IPS DF 4.7 (cell line): ENCODE data around the gene KNCN.

Source experiments
- DNase-seq: peaks from one replicate; pipeline ENCODE4 v3.0.0-alpha.2; 2013; ENCODE audit warnings: low spot score; ENCODE audit errors: extremely low read depth

KNCN gene

GRCh38 chr1:46506470-46507219, 44.8 kb downstream of the KNCN start:
- no peak for DNase-seq

GRCh38 chr1:46503421-46503820, 48.0 kb downstream of the KNCN start:
- DNase-seq, result no peak

- no peak for DNase-seq
These were observed 49.9 kb downstream of the KNCN start for GRCh38 chr1:46501528-46501927.

- DNase-seq, result no peak
These were observed 53.8 kb downstream of the KNCN start for GRCh38 chr1:46497665-46498064.

DNA sequence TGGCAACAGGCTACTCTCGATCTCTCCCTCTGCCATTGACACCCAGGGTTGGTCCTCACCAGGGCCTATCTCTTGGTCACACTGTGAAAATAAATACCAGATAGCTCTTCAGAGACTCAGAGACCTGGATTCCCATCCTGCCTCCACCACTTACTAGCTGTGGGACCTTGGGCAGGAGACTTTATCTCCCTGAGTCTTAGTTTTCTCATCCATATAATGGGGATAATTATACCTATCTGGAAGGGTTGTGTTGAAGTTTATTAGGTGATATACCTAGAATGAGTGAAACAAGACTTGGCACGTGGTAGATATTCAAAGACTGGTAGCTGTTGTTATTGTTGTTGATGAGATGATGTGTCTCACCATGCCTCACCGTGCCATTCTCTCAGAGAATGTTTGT, 54.4 kb downstream of the KNCN start:
- no peak for DNase-seq

GRCh38 chr1:46496505-46496904, 54.9 kb downstream of the KNCN start:
- no peak for DNase-seq

DNA sequence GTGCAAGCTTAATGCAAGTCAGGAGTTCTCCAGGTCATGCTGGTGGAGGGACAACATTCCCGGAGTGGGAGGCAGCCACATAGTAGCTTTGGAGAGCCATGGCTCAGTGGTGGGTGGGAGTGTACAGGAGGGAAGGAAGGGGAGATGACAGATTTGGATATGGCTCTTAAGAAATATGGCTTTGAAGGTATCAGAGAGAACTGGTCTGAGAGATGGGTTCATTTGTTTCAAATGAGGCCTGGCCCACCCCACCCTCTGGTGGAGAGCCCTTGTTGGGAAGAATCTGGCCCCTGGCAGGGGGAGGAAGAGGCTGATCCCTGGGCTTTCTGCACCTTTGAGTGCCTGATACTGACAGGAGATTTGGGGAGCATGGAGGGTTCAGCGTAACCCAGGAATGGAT, 55.7 kb downstream of the KNCN start:
- DNase-seq, result no peak
